GM21381 (cell line): ENCODE results near the gene PITPNC1.
"Not testable (repeated sequence)": the region's sequence is repeated elsewhere in the genome, so short reads cannot be mapped to it uniquely, and the experiment has no call there.

ENCODE experiments used
- ATAC-seq: cut with Tn5 transposase; IDR thresholded peaks from one replicate; pipeline ENCODE4 v1.9.1; 2021; ENCODE audit warnings: mild to moderate bottlenecking, moderate library complexity; ENCODE audit not compliant: unreplicated experiment

PITPNC1 gene

DNA sequence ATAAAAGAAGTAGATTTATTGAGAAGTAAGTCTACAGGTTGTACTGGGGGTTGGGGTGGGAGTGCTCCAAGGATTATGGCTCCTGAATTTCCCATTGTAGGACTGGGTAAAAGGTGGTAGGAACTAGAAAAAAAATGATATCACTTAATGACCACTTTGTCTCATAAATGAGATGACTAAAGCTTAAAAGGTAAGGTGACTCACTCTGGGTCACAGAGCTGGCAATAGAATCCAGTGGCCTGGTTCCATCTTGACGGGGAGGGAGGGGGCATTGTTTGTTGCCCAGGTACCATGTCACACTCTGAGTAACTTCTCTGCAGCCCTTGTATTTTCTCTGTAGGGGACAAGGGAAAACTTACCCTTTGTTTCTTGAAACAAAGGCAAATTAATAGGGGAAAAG lies 126.1 kb downstream of the PITPNC1 start:
- no peak for ATAC-seq

DNA sequence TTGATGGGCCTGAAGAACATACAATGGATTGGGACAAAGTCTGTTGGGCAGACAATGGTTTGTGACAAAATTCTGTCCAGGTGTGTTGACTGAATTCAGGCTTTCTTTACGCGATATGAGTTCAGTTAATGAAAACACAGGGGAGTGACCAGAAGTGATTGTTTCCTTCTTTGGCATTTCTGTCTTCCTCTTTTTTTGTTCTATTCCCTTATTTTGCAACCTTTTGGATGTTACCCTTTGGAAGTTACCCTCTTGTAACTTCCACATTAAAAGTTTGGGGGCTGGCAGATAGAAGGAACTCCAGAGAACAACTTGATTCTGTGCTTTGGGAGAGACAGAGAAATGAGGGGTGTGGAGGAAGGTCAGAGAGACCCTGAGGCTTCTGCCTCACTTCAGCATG lies 126.7 kb downstream of the PITPNC1 start:
- ATAC-seq: no peak

DNA sequence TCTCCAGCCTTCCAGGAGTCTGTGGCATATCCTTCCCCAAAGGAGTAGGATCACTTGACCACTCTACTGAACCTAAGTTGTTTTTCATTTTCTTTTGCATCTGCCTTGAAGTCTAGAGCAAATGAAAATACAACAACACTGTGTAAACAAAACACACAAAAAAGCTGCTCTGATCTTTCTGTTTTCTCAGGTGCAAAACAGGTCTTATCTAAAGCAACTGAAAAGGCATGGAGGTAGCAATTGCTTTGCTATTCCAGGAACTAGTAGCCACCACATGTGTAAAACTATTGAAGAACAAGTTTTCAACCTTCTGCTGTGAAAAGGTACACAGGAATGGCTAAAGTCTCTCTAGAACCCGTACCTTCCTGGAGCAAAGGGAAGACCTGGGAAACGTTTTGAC lies 127.1 kb downstream of the PITPNC1 start:
- ATAC-seq: no peak

DNA sequence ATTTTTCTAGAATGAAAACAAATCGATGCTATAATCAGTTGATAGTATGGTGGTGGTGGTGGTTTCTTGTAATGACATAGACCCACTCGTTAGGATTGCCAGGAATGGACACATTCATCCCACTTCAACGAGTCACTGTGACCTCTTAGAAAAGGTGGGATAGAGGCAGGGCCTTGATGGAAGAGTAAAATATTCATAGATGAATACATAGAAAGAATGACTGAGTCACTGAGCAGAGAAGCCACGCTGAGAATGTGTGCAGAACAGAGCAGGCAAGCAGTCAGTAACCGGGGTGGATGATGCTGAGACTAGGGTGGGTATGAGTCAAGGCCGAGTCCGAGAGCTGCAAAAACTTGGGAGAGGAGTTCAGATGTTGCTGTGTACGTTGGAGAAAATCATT lies 129.9 kb downstream of the PITPNC1 start:
- no peak for ATAC-seq

DNA sequence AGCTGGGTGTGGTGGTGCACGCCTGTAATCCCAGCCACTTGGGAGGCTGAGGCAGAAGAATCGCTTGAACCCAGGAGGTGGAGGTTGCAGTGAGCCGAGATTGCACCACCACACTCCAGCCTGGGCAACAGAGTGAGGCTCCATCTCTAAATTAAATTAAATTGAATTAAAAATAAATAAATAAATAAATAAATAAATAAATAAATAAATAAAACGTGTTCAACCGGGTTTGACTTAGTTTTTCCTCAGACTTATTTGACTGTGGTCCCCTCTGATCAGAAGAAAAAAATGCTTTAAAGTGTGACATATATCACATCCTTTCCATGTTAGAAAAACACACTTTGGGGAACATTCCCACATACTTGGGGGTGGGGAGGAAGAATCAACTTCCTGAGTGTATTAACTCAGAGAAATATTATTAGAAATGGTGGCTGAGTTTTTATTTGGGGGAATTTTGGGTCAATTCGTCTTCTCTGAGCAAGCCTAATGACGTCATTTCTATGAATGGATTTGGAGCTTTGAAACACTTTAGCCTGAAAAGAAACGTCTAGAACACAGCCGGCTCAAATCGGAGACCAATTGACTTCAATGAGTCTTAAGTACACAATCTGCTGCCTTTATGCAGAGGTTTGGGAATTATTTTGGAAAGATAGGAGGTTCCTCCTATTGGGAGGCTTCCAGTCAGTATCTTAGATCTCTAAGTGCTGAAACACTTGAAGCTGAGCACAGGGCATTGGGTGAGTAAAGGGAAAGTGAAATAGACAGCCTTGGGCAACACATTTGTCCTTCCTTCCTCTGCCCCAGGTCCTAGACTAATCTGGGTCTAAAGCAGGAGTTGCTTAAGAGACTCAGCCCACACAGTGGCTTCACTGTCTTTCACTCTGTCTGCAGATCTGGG lies 132.6 kb downstream of the PITPNC1 start:
- ATAC-seq: no peak

DNA sequence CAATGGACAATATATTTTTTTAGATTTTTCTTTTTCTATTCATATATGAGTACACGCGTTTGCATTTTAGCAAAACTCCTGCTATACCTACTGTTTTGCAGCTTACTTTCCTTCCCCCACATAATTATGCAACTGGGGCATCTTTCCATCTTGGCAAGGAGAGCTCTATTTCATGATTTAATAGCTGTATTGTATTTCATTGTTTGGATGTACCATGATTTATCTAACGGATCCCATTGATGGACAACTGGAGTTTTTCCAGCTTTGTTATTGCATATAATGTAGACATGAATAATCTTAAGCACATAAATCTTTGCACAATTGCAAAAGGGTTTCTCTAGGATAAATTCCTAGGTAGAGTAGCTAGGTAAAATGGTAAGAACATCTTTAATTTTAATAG lies 133.9 kb downstream of the PITPNC1 start:
- no peak for ATAC-seq

DNA sequence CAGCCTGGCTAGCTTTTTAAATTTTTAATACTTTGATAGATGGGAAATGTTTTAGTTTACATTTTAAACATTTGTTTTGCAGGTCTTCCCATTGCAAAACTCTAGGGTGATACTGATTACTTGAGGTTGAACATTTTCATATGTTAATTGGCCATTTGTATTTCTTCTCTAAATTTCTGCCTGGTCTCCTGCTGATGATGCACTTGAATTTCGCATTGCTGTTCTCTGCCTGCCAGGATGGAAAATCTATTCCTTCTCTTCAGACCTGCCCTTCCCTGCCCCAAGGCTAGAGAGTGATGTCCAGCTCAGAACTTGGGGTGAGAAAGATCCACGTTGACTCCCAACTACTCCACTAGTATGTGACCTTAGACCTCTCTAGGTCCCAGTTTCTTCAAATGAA lies 134.7 kb downstream of the PITPNC1 start:
- no peak for ATAC-seq

DNA sequence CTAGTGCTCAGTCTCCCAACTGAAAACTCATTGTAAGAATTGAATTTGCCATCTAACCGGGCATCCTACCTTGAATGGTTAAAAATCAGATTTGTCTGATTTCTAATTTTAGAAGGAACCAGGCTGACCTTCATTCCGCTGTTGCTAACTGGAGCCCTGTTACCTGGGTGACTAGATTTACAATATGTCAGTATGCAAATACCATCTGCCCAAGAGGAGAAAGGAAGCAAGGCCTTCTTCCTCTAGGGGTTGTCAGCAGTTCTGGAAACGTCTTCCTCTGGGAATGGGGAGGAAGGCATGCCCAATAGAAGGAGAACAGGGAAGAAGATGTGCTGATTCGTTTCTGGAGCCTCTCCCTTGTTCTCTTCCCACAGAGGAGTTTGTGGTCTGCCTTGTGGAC lies 137.9 kb downstream of the PITPNC1 start:
- ATAC-seq: no peak

DNA sequence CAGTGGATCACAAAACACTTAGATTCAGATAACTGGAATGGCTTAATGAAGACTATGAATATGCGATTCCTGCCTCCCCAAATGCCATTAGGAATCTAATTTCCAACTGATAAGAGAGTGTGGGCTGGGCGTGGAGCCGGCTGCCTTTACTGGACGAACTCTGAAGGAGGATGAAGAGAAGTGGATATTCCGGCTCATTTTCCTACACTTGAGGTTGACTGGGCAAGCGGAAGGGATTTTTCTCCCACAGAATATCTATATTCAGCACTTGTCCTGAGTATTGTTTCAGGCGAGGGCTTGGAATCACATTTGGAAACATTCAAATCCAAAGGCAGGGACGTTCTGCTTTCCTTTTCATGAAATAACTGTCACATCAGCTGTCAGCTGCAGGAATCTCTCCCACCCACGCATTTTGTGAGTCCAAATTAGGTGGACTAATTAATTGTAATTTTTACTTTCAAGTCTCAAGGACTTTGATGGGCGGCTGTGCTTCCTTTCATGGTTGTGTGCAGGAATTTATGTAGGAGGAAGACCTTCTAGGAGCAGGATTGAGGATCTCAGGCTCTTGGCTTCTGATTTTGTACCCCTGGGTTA lies 138.5 kb downstream of the PITPNC1 start:
- ATAC-seq: no peak

DNA sequence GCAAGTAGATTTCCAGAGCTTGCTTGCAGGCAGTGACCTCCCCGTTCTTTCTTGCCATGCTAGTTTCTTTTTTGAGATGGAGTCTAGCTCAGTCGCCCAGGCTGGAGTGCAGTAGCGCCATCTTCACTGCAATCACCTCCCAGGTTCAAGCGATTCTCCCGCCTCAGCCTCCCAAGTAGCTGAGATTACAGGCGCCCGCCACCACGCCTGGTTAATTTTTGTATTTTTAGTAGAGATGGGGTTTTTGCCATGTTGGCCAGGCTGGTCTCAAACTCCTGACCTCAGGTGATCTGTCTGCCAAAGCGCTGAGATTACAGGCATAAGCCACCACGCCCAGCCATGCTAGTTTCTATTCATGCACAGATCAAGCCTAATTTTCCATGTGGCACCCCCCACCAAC lies 139.5 kb downstream of the PITPNC1 start:
- not testable (repeated sequence) for ATAC-seq

DNA sequence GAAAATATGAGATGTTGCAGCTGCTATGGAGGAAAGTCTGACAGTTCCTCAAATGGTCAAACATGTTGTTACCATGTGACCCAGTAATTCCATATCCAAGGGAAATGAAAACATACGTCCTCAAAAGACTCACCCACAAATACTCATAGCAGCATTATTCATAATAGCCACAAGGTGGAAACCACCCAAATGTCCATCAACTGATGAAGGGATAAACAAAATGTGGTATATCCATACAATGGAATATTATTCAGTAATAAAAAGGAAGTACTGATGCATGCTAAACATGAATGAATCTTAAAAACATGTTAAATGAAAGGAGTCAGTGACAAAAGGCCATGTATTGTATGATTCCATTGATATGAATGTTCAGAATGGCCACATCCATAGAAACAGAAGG lies 140.2 kb downstream of the PITPNC1 start:
- ATAC-seq: no peak

DNA sequence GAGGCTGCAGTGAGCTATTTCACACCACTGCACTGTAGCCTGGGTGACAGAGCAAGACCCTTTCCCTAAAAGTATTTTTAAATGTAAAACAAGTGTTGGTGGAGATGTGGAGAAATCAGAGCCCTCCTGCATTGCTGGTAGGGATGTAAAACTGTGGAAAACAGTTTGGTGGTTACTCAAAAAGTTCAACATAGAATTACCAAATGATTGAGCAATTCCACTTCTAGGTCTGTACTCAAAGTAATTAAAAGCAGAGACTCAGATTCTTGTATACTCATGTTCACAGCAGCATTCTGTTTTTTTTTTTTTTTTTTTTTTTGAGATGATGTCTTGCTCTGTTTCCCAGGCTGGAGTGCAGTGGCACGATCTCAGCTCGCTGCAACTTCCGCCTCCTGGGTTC lies 141.8 kb downstream of the PITPNC1 start:
- no peak for ATAC-seq

DNA sequence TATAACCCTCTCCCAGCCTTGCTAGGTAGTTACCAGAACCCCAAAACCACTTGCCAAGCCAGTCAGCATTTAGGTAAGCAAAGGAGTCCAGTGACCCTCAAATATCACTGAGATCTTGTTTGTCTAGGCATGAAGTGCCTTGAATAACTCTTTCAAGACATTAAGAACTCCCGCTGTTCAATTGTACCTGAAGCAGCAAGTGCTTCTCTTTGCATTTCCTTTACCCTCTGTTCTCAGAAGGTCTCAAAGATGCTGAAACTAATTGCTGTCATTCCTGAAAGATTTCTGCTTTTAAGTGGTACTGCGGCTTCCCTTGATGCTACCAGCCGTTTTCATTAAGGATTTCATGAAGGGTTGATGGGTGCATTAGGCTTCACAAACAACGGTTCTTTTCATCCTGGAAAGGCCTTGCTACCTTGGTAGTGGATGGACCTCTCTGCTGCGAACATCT lies 142.7 kb downstream of the PITPNC1 start:
- no peak for ATAC-seq

DNA sequence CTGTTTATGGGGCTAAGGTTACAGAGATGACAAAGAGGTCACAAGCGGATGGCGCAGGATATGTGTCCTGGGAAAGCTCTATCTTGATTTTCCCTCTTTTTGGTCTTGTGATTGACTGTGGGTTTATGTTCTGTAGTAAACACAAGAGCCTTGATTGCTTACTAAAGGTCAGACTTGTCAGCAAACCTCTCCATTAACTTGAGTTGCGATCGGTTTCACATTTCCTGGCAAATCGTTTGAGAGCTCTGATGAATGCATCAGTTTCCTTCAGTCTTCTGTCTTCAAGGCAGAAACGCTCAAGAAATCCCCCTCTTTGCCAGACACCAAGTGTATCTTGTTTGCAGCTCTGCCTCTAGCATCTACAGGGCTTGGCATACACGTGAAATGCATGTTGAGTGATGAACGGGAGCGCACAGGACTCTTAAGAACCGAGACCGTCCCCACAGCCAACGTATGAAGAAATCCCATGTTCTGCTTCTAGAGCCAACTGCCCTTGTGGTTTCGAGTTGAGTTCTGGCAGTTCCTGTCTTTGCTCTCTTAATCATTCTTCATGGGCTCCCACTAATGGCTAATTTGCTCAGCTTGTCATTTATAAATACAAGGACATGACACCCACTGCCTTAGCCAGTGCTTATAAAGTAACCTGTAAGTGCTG lies 143.3 kb downstream of the PITPNC1 start:
- no peak for ATAC-seq

DNA sequence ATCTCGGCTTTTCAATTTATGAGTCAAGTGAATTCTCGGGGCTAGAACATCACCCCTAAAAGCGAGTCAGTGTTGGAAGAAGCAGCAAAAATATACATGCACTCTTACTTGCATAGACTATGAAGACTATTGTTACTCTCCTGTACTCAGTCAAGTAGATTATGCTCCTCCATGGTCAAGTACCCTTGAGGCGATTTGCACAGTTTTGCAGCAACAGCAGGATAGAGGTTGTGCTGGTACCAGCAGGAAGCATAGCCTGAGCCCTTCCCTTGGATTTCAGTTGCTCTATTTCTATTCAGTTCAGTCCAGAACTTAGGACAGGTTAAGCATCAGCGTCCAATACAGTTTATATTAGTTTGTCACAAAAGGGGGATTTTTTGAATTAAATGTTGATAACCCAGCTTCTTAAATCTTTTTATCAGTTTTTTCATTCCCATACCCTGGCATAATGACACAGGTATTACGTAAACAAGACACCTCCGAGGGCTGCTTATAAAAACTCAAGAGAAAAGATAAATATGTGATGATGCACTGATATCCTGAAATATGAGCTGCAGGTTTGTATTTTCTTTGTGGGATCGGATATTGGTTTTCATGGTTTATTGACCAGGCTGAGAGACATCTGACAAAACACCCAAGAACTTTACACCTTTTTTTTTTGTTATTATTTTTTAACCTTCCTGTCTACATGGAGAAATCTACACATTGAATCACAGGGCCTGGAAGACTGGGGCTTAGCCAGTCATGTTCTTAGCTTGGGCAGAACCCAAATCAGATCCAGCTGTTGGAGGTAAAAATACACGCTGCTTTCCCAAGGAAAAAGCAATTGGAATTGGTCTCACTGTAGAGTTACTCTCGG lies 144.1 kb downstream of the PITPNC1 start:
- no peak for ATAC-seq

DNA sequence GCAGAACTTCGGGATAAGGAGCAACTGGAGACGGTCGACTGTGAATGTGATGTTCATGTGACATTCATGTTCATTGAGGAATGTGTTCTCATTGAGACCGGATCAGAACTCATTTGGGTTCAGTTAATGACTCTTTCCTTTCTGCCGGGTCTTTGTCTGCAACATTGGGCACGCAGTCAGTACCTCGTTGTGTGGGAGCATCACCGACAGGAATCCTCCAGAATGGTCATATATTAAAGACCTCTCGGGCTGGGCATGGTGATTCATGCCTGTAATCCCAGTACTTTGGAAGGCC lies 144.6 kb downstream of the PITPNC1 start:
- no peak for ATAC-seq

DNA sequence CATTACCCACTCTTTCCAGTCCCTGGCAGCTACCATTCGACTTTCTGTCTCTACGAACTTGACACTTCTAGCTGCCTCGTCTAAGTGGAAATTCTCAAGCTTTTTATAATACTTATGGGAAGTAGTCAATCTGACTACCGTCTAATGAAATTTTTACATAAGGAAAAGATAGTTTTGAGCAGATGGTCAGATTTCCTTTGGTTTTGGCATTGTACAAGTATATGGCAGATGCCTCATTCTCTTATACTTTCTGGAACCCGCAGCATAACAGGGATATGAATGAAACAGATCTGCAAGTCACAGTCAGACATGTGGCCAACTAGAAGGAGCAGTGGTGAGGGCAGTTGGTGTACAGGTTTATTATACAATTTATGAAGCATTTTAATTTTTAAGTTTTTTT lies 146.0 kb downstream of the PITPNC1 start:
- ATAC-seq: no peak

DNA sequence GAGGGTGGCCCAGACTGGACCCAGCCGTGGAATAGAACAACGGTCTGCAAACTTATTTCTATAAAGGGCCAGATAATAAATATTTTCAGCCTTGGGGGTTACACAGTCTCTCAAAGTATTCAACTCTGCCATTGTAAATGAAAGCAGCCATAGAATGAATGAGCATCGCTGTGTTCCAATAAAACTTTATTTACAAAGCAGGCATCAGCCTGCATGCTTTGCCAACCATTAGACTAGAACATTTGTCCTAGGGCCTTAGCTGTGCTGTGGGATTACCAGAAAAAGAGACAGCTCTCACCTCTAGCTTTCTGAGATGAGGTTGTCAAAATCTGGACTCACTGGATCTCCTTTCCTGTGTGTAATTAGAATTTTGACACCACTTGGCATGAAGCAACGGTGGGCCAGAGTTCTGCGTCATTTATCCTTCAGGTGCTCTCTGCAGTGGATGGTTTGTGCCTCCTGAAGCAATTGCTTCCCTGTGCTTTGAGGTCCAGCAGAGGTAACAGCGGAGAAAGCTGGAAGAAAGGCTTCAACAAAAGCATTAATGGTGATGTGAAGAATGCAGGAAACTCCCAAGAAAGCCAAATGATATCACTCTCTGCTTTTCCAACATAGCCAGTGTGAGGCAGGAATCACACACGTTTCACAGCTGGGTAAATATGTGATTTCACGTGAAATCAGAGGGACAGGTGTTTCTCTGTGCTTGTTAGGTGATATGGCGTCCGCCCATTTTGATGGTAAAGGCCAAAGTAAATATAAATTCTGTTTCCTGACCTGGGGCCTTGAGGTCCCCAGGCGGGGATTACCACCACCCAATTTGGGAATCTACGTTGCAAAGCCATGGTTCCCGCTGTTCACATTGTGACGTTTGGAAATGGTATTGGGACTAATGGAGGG lies 148.4 kb downstream of the PITPNC1 start:
- ATAC-seq: no peak

DNA sequence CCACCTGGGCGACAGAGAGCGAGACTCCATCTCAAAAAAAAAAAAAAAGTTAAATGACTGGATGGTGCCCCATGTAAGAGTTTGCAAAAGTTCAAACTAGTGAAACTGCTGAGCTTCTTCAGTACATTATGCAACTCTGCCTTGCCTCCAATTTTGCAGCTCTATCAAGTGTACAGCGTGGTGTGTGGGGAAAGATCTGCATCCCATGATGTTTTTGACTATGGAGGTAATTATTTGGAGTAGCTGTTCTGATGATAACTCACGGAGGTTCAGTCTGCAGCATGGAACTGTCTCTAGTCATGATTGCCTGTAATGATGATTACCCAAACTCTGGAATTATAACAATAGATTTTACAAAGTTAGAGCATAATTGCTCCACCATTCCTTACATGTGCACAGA lies 149.6 kb downstream of the PITPNC1 start:
- ATAC-seq: no peak

DNA sequence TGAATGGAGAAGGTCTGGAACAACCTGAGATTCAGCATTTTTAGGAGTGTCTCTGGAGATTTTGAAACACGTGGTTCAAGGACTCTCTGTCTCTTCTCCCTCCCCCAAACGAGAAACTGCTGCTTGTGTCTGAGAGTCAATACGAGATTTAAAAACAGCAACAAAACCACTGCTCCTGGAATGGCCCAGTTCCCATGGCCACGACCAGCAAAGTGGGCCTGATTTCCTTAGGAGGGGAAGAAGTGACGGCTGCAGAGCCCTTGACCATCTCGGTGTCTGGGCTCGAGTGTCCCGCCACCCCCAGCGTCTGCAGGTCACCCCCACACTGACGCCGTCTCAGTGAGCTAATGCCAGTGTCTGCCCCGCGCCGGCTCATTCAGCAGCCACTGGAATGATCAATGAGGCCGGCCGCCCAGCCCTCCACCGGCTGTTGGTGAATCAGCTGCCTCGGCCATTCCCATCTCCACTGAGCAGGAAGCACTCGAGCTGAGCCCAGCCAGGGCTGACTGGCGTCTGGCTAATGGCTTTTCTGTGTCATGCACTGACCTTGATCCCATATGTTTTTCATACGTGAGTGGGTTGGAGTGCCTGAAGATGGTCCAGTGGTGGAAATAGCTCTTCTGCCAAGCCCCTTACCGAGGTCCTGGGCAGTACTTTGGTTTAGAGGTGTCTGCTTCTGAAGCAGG lies 151.8 kb downstream of the PITPNC1 start:
- ATAC-seq: no peak
